HS-27A (cell line): Measurements from ENCODE around the gene IL13RA1.
"Not testable (repeated sequence)": the region's sequence is repeated elsewhere in the genome, so short reads cannot be mapped to it uniquely, and the experiment has no call there.

ENCODE experiments used
- DNase-seq: peaks from one replicate; pipeline ENCODE4 v3.0.0-alpha.2; 2012; ENCODE audit warnings: low read depth, missing footprints

IL13RA1 gene

DNA sequence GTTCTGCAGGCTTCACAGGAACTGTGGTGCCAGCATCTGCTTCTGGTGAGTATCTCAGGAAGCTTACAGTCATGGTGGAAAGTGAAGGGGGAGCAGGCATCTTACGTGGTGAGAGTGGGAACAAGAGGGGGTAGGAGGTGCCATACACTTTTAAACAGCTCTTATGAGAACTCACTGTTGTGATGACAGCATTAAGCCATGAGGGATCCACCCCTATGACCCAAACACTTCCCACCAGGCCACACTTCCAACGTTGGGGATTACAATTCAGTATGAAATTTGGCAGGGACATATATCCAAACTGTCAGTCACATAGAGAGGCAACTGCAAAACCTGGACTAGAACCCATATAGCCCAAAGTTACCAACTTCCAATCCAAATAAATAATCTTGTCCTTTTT, 53.1 kb downstream of the IL13RA1 start:
- DNase-seq, result no peak

GRCh38 chrX:118780911-118781310, 53.5 kb downstream of the IL13RA1 start:
- DNase-seq, result no peak

- no peak for DNase-seq
These were observed 68.3 kb downstream of the IL13RA1 start for GRCh38 chrX:118795528-118796280.

DNA sequence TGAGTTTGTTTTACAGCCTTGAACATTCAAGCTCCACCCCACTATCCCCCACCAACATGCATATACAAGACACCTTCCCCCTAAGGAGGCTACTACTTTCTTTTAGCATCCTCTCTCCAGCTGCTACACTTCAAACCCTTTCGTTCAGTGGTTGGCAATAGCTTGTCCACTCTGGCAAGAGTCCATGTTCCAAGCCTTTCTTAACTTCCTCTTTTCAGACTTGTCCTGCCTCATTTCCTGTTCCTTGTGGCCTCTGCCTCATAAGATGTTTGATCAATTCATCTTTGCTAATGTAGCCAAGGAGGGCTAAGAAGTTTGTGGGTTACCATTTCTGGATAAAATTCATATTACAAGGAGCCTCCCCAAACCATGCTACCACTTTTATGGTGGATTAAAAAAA, 75.5 kb downstream of the IL13RA1 start:
- no peak for DNase-seq

GRCh38 chrX:118807151-118808017, 80.0 kb downstream of the IL13RA1 start:
- DNase-seq, result no peak

DNA sequence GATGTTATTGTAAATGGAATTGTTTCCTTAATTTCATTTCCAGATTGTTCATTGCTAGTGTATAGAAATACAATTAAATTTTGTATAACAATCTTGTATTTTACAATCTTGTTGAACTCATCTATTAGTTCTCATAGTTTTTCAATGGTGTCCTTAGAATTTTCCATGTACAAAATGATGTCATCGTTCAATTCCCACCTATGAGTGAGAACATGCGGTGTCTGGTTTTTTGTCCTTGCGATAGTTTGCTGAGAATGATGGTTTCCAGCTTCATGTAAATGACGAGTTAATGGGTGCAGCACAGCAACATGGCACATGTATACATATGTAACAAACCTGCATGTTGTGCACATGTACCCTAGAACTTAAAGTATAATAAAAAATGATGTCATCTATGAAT, 89.9 kb downstream of the IL13RA1 start:
- not testable (repeated sequence) for DNase-seq

DNA sequence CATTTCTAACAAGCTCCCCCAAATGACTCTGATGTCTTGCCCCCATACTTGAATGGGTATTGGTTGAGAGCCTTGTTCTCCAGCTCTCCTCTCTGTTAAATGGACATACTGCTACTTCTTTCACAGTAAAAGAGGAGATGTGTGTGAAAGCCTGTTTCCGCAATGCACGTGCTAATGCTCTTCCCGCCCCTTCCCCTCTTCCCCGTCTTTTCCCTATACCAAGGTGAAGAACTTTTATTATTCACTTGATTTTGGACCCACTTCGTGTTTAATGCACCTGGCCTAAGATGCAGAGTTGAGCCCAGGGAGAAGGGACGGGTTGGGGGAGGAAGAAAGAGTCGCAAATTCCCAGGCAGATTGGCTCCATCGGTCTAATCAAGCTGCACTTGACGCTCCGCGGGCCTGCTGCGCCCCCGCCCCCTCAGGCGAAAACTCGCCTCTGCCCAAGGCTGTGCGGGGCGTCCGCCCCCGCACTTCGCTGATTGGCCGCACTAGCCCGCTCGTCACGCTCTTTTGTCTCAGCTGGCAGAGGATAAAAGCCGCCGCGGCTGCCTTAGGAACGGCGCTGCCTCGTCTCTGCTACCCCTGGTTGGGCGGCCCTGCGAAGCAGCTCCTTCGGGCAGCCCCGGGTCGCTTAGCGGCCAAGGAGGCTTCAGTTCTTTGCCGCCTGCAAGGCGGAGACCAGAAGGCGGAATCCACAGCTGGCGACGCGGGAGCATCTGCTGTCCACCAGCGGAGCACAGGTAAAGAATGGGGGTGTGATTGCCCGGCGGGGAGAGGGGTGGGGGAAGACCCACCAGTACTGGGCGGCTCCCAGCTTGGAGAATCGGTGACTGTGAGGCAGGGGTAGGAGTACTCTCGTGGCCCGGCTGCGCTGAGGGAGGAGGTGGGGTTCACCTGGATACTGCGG, 96.1 kb downstream of the IL13RA1 start, which contains the start of gene ZCCHC12:
Gene ZCCHC12 (plus strand): TSS at position 562 of the 910 bp plus-strand sequence. CDS start 1,421 bp downstream, outside the sequence.
- no peak for DNase-seq

DNA sequence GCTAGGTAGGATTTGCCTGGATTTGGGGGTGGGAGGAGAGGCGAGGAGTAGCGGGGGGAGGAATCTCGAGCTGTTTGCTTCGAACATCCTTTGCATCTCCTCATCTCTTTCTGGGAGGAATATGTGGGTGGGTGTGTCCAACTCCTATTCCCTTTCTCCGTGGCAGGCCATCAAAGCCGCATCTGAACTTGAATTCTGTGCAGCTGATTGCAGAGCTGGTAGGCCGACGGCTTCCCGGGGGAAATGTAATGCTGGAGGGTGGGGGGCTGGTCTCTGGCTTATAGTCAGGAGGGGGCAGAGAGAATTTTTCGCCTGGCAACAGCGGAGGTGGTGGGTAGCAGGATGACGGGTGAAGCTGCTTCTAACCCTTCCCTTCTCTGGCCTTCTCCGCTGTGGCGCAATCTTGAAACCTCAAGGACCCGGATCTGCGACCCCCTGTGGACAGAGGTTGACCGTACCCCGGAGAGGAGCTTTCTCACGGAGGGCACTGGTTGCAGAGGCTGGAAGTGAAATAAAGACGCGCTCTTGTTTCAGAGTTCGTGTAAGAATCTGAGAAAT, 96.8 kb downstream of the IL13RA1 start:
- DNase-seq, result no peak

GRCh38 chrX:118825227-118825626, 97.8 kb downstream of the IL13RA1 start:
- no peak for DNase-seq

- DNase-seq, result peak; percentile 40
These were observed 112.0 kb downstream of the IL13RA1 start for GRCh38 chrX:118839334-118839958.
